ENCODE data around the gene HPGD.

Gene HPGD

GRCh38 chr4:174522183-174523024 is at the start of gene HPGD:
TSS of gene HPGD (minus strand) at chr4:174522488. CDS start at chr4:174522451, 37 bp downstream.
- peak; percentile 71 for DNase-seq
- no peak for TF ChIP-seq CTCF (IDR thresholded peaks at IDR 0.05; ENCODE audit: low read depth, low read length)
- no peak within 1 kb of the TSS for H3K27ac ChIP-seq

GRCh38 chr4:174564529-174564928 is 42.2 kb upstream of the HPGD start:
- Histone ChIP-seq H3K9me3 (ENCODE audit: severe bottlenecking) (no peaks in the 10 kb centered on the region), H3K36me3 (no peaks in the 10 kb centered on the region), H3K4me3 (ENCODE audit: low read depth, low read length) (no peak overlapping the region), H3K27me3 (ENCODE audit: insufficient read depth, low read depth, severe bottlenecking) (no peaks in the 10 kb centered on the region), H3K27ac (no peak overlapping the region)
- DNase-seq, result no peak
- TF ChIP-seq CTCF (IDR thresholded peaks at IDR 0.05; ENCODE audit: low read depth, low read length), result no peak

More at GRCh38 chr4:174522183-174523024, at the start of gene HPGD:
- Histone ChIP-seq H3K36me3 (no peaks in the 10 kb centered on the region), H3K27me3 (ENCODE audit: insufficient read depth, low read depth, severe bottlenecking) (no peaks in the 10 kb centered on the region), H3K9me3 (ENCODE audit: severe bottlenecking) (no peaks in the 10 kb centered on the region), H3K4me3 (ENCODE audit: low read depth, low read length) (peak within 1 kb of the TSS; percentile 78)

GRCh38 chr4:174563399-174563798 is 41.1 kb upstream of the HPGD start:
- H3K9me3 ChIP-seq (ENCODE audit: severe bottlenecking), result no peaks in the 10 kb centered on the region
- H3K4me3 ChIP-seq (ENCODE audit: low read depth, low read length), result no peak overlapping the region
- no peak for DNase-seq
- TF ChIP-seq CTCF (IDR thresholded peaks at IDR 0.05; ENCODE audit: low read depth, low read length), result no peak
- H3K27me3 ChIP-seq (ENCODE audit: insufficient read depth, low read depth, severe bottlenecking), result no peaks in the 10 kb centered on the region
- H3K27ac ChIP-seq, result no peak overlapping the region
- H3K36me3 ChIP-seq, result no peaks in the 10 kb centered on the region

GRCh38 chr4:174561560-174561959 is 39.3 kb upstream of the HPGD start:
- H3K27ac ChIP-seq, result no peak overlapping the region
- no peaks in the 10 kb centered on the region for H3K36me3 ChIP-seq
- H3K27me3 ChIP-seq (ENCODE audit: insufficient read depth, low read depth, severe bottlenecking), result no peaks in the 10 kb centered on the region
- TF ChIP-seq CTCF (IDR thresholded peaks at IDR 0.05; ENCODE audit: low read depth, low read length), result no peak
- H3K9me3 ChIP-seq (ENCODE audit: severe bottlenecking), result no peaks in the 10 kb centered on the region
- DNase-seq, result no peak
- H3K4me3 ChIP-seq (ENCODE audit: low read depth, low read length), result no peak overlapping the region

- Histone ChIP-seq H3K27me3 (ENCODE audit: insufficient read depth, low read depth, severe bottlenecking) (no peaks in the 10 kb centered on the region), H3K27ac (no peak overlapping the region), H3K36me3 (no peaks in the 10 kb centered on the region), H3K9me3 (ENCODE audit: severe bottlenecking) (no peaks in the 10 kb centered on the region), H3K4me3 (ENCODE audit: low read depth, low read length) (no peak overlapping the region)
- no peak for TF ChIP-seq CTCF (IDR thresholded peaks at IDR 0.05; ENCODE audit: low read depth, low read length)
- DNase-seq, result no peak
Measured at GRCh38 chr4:174559894-174560293, 37.6 kb upstream of the HPGD start.

Measured in WERI-Rb-1 (cell line).